ENCODE measurements around the gene SNCB. TPM values are rescaled to one million over a fixed set of nuclear protein-coding genes. Genes with fewer than 3 reads are reported as not detected.

Gene SNCB
- total RNA-seq, 2 experiments from 2014 or later = not detected

DNA sequence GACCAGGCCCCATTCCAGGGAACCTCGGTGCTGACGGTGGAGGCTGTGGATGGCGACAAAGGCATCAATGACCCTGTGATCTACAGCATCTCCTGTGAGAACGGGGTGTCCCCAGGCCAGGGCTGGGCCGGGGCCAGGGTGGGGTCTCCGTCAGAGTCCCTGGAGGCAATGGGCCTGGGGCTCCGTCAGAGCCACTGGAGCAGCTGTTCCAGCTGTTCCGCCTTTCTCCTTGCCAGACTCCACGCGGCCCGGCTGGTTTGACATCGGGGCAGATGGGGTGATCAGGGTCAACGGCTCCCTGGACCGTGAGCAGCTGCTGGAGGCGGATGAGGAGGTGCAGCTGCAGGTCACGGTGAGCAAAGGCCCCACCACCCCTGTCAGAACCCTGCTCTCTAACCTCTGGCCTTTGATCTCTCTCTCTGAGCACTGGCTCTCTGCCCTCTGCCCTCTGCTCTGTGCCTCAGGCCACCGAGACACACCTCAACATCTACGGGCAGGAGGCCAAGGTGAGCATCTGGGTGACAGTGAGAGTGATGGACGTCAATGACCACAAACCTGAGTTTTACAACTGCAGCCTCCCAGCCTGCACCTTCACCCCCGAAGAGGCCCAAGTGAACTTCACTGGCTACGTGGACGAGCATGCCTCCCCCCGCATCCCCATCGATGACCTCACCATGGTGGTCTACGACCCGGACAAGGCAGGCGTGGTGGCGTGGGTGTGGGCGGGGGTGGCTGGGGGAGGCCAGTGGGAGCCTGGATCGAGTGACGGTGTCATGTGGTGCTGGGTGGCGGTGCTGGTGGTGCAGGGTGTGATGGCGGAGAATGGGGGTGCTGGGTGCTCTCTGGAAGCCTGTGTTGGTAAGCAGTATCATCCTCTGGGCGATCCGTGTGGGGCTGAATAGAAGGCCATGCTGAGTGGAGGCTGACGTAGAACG, 54.6 kb downstream of the SNCB start:
- Histone ChIP-seq H3K27ac (ENCODE audit: low read depth in 1 of 2, low read length in 2 of 2) (no peak overlapping the region), H3K27me3 (ENCODE audit: control insufficient read depth in 1 of 2, insufficient read depth in 2 of 2, low read length in 2 of 2) (no peaks in the 10 kb centered on the region), H3K4me3 (ENCODE audit: low read length) (no peak overlapping the region), H3K4me1 (ENCODE audit: insufficient read depth, low read length) (peaks cover 13% of the 10 kb centered on the region), H3K36me3 (ENCODE audit: insufficient read depth, low read length) (no peaks in the 10 kb centered on the region), H3K9me3 (ENCODE audit: control insufficient read depth in 1 of 2, insufficient read depth in 1 of 2, low read length in 2 of 2) (no peaks in the 10 kb centered on the region)
- DNase-seq = no peak
- TF ChIP-seq, protein P1, sequence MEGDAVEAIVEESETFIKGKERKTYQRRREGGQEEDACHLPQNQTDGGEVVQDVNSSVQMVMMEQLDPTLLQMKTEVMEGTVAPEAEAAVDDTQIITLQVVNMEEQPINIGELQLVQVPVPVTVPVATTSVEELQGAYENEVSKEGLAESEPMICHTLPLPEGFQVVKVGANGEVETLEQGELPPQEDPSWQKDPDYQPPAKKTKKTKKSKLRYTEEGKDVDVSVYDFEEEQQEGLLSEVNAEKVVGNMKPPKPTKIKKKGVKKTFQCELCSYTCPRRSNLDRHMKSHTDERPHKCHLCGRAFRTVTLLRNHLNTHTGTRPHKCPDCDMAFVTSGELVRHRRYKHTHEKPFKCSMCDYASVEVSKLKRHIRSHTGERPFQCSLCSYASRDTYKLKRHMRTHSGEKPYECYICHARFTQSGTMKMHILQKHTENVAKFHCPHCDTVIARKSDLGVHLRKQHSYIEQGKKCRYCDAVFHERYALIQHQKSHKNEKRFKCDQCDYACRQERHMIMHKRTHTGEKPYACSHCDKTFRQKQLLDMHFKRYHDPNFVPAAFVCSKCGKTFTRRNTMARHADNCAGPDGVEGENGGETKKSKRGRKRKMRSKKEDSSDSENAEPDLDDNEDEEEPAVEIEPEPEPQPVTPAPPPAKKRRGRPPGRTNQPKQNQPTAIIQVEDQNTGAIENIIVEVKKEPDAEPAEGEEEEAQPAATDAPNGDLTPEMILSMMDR (IDR thresholded peaks at IDR 0.05) = no peak
- ChIA-PET CTCF (interaction anchor here (2.6 kb wide), 1 partner anchor 159 kb away, joined by 6 read pairs; no protein-coding TSS in a partner anchor), POLR2A (no interaction called here)
- H3K4me3 Mint-ChIP-seq = no peak overlapping the region
- no peaks in the 10 kb centered on the region for H3K27me3 Mint-ChIP-seq
- no peaks in the 10 kb centered on the region for H3K4me1 Mint-ChIP-seq (ENCODE audit: low read depth)
- H3K9me3 Mint-ChIP-seq = no peaks in the 10 kb centered on the region
- no peak overlapping the region for H3K27ac Mint-ChIP-seq
- no peak for ATAC-seq (ENCODE audit: poor library complexity)
- intact Hi-C loops (cut with DNase I, micrococcal nuclease) = loop anchor here in 1 of 2 experiments (5.0 to 10.0 kb wide), 2 partner anchors 379 to 843 kb away; no protein-coding TSS in a partner anchor
- H3K36me3 Mint-ChIP-seq (ENCODE audit: low read depth) = no peaks in the 10 kb centered on the region

GRCh38 chr5:176575066-176575465, 55.3 kb downstream of the SNCB start:
- no peaks in the 10 kb centered on the region for H3K4me1 Mint-ChIP-seq (ENCODE audit: low read depth)
- H3K4me3 ChIP-seq (ENCODE audit: low read length) = no peak overlapping the region
- CTCF ChIA-PET = interaction anchor here (2.6 kb wide), 1 partner anchor 158 kb away, joined by 6 read pairs; no protein-coding TSS in a partner anchor
- DNase-seq (no peak), ATAC-seq (ENCODE audit: poor library complexity) (no peak)
- H3K4me3 Mint-ChIP-seq = no peak overlapping the region
- no peaks in the 10 kb centered on the region for H3K36me3 ChIP-seq (ENCODE audit: insufficient read depth, low read length)
- H3K9me3 Mint-ChIP-seq = no peaks in the 10 kb centered on the region
- H3K36me3 Mint-ChIP-seq (ENCODE audit: low read depth) = no peaks in the 10 kb centered on the region
- H3K27me3 Mint-ChIP-seq = peaks cover under 1% of the 10 kb centered on the region
- H3K4me1 ChIP-seq (ENCODE audit: insufficient read depth, low read length) = peaks cover 13% of the 10 kb centered on the region
- no peak overlapping the region for H3K27ac ChIP-seq (ENCODE audit: low read depth in 1 of 2, low read length in 2 of 2)
- H3K27me3 ChIP-seq (ENCODE audit: control insufficient read depth in 1 of 2, insufficient read depth in 2 of 2, low read length in 2 of 2) = no peaks in the 10 kb centered on the region
- H3K9me3 ChIP-seq (ENCODE audit: control insufficient read depth in 1 of 2, insufficient read depth in 1 of 2, low read length in 2 of 2) = no peaks in the 10 kb centered on the region
- intact Hi-C loops (cut with DNase I, micrococcal nuclease) = loop anchor here in 1 of 2 experiments (5.0 to 10.0 kb wide), 2 partner anchors 380 to 843 kb away; no protein-coding TSS in a partner anchor
- no peak overlapping the region for H3K27ac Mint-ChIP-seq
- POLR2A ChIA-PET = no interaction called here
- TF ChIP-seq, protein P1 (IDR thresholded peaks at IDR 0.05) = no peak

DNA sequence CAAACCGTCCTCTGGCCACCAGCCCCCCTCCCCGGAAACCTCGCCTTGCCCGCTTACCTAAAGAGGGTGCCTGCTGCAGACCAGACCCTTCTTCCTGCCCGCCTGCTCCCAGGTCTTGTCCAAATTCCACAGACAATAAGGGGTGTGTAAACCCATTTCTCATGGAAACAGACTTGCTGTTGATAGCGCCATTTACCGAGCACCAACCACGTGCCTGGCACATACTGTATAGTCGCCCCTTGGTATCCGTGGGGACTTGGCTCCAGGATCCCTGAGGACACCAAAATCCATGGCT, 56.1 kb downstream of the SNCB start:
- TF ChIP-seq, protein P1 (IDR thresholded peaks at IDR 0.05) = peak; percentile 24
- DNase-seq (no peak), ATAC-seq (ENCODE audit: poor library complexity) (no peak)
- Histone ChIP-seq H3K36me3 (ENCODE audit: insufficient read depth, low read length) (no peaks in the 10 kb centered on the region), H3K27me3 (ENCODE audit: control insufficient read depth in 1 of 2, insufficient read depth in 2 of 2, low read length in 2 of 2) (no peaks in the 10 kb centered on the region), H3K9me3 (ENCODE audit: control insufficient read depth in 1 of 2, insufficient read depth in 1 of 2, low read length in 2 of 2) (no peaks in the 10 kb centered on the region), H3K4me1 (ENCODE audit: insufficient read depth, low read length) (peaks cover 13% of the 10 kb centered on the region), H3K4me3 (ENCODE audit: low read length) (no peak overlapping the region), H3K27ac (ENCODE audit: low read depth in 1 of 2, low read length in 2 of 2) (no peak overlapping the region)
- Mint-ChIP-seq H3K27ac (no peak overlapping the region), H3K27me3 (peaks cover 4% of the 10 kb centered on the region), H3K4me1 (ENCODE audit: low read depth) (no peaks in the 10 kb centered on the region), H3K36me3 (ENCODE audit: low read depth) (no peaks in the 10 kb centered on the region), H3K4me3 (no peak overlapping the region), H3K9me3 (no peaks in the 10 kb centered on the region)
- intact Hi-C loops (cut with DNase I, micrococcal nuclease) = loop anchor here (1.0 to 10.0 kb wide), 3 partner anchors 37 to 381 kb away; partner anchors contain the start of genes CLTB (in 1 of the 2) and RNF44 (in 1 of the 2)
- CTCF ChIA-PET = interaction anchor here (2.6 kb wide), 1 partner anchor 158 kb away, joined by 6 read pairs; no protein-coding TSS in a partner anchor
- POLR2A ChIA-PET = no interaction called here

Data from CD4-positive, alpha-beta T cell (primary cell).